RKO (cell line): ENCODE results near the gene GRK1.

Source experiments
- DNase-seq: peaks from one replicate; pipeline ENCODE4 v3.0.0-alpha.2; 2016; ENCODE audit warnings: low spot score

The GRK1 gene

GRCh38 chr13:113758651-113759524 is 91.9 kb downstream of the GRK1 start, which contains the start of gene TMEM255B:
TMEM255B (plus strand) TSS chr13:113759226; CDS start chr13:113759270, 44 bp downstream.
- no peak for DNase-seq

DNA sequence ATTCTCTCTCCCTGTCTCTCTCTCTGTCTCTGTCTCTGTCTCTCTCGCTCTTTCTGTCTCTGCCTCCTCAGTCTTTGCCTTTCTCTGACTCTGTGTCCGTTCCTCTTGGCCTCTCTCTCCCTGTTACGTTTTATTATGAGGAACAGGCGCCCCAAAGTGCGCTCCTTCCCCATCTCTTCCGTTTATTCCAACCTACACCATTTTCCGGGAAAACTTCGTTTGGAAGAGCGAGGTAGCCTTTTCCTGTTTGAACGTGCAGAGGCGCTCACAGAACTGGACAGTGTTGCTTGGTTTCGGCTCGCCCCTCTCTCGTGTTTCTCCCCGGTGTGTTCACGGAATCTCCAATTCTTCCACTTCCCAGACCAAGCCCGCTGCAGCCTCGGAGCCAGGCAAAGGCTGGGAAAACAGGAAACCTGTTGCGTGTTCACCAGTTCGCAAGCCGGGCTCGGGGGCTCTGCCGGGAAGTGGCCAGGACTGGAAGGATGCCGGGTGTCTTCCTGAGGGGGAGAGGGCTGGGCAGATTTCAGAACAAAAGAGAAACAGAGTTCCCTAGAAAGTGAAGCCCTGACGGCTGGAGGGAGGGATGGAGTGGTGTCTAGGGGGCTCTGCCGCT is 92.6 kb downstream of the GRK1 start:
- DNase-seq, result no peak

- DNase-seq, result no peak
Measured at GRCh38 chr13:113761136-113761535, 94.1 kb downstream of the GRK1 start.

DNA sequence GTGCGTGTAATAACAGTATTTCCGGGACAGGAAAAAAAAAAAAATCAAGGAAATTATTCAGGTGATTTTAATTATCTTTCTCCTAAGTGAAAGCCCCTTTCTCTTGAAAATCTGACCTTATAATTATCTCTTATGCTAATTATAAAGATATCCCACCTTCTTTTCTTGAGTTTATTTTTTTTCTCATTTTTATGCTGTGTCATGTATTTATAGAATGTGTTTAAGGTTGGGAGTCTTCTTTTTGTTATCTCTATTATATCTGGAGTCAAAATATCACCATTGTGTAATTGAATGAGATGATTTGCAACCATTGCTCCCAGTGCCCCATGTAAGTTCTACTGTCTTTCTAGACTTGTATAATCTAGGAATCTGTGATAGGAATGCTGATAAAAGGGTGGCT is 95.1 kb downstream of the GRK1 start:
- no peak for DNase-seq

GRCh38 chr13:113762538-113762937 is 95.5 kb downstream of the GRK1 start:
- DNase-seq, result no peak

GRCh38 chr13:113763254-113763653 is 96.2 kb downstream of the GRK1 start:
- no peak for DNase-seq

- DNase-seq, result no peak
Measured at GRCh38 chr13:113763961-113764792, 97.2 kb downstream of the GRK1 start.

DNA sequence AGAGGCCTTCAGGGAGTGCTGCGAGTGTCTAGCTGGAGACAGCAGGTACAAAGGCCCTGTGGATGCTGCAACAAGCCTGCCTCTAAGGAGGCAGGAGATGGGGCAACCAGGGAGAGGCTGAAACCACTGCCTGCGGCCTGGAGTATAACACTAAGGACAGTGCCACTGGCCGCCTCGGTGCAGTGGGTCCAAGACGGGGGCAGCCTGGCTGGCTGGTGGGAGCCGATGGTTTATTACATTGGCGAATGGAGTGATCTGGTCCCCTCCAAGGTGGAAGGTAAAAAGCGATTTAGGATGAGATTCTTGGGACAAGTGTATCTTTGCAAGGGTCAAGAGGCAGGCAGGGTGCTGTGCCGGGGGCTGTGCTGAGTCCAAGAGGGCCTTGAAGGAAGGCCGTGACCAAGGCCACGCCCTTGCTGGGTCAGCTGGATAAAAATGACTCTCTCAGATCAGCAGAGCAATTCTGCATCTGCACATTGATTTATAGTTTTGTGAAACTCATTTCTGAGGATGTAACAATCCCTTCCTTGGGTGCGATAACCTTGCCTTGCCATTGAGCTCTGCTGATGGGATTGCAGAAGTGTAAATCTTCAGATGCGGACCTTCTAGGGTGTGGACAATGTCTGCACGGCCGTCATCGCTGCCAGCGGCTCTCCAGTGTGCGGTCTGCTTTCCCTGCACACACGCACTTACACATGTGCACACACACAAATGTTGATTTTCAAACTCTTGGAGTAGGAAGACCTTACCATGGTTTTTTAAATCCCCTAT is 98.0 kb downstream of the GRK1 start:
- no peak for DNase-seq

GRCh38 chr13:113765564-113765910 is 98.5 kb downstream of the GRK1 start:
- DNase-seq, result no peak

GRCh38 chr13:113766035-113766800 is 99.2 kb downstream of the GRK1 start:
- DNase-seq, result no peak

DNA sequence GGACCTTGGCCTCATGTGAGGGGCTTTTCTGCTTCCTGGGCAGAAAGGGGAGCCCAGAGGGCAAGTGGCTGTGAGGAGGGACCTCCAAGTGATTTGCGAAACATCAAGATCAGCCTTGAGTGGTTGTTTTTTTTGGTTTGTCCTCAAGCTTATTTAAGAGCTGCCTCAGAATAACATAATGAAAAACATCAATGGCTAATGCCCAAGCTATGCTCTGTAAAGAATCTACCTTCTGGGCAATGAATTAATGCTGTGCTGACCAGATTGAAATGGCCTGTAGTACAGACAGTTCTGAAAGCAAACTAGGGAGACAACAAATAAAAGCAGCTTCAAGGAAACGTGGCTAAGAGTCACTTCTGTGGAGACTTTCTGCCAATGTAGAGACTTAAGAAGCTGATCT is 100.3 kb downstream of the GRK1 start:
- no peak for DNase-seq

DNA sequence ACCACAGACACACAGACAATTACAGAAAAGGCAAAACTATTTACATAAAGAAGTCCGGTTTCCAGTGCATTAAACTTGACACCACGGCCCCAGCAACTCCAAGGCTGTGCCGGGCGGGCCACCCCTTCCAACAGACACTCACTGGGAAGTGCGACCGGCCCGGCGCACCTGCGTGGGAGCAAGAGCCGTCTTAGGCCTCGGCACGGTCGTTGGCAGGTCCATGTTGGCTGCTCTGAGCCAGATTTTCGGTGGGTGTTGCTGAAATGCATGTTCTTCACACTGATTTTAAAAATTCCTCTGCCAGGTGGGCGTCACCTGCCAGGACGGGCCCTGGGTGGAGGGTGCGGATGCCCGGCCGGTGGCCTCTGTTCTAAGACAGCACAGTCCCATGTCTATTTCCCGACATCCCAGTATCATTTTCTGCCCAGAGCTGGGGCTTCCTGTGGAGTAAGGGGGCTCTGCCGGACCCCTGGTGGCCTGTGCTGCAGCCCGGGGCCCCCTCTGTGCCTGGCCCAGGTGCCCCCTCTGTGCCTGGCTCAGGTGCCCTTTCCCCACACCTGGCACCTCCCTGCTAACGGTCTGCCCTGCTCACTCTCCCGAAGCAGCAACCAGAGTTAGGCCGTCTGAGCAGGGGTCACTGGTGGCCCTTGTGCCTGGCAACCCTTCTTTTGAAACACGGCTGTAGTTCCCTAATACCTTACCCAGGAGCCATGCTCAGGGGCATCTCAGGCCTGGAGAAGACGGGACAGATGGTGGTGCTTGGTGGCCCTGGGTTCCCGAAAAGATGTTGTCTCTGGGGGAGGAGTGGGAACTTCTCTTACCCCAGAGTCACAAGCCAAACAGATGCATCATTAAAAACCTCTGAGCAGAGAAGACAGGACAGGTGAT is 101.2 kb downstream of the GRK1 start:
- DNase-seq, result no peak

DNA sequence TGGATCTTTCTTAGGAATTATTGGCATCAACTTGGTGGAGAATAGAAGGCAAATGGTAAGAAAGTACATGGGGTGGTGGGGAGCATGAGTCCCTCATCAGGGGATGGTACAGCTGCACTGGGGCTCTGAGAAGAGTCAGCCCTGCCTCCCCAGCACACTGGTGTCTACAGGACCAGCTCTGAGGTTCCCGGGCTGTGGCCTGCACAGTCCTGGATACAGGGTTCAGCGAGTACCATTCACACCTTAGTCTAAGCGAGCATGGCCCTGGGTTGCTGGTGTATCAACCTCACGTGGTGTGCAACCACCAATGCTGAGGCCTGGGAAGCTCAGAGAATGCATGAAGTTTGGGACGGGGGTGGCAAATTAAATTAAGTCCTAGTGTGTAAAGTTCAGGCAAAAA is 102.1 kb downstream of the GRK1 start:
- no peak for DNase-seq

GRCh38 chr13:113769881-113770280 is 102.9 kb downstream of the GRK1 start:
- no peak for DNase-seq

DNA sequence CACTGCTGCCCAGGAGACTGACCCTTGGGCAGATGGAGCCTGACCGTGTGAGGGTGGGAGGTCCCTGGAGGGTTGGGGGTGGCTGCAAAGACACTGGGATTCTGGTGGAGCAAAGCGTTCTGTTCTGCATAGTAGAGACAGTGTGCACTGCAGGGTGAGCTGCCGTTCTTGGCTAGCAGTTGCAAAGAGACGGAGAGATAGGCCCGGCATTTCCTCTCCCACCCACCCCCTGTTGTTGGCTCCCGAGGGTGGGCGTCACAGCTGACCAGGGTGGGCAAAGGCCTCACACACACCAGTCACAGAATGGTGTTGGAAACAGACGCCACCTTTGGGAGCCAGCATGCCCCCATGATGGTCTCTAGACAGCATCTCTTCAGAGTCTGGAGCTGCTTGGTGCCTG is 103.4 kb downstream of the GRK1 start:
- no peak for DNase-seq

DNA sequence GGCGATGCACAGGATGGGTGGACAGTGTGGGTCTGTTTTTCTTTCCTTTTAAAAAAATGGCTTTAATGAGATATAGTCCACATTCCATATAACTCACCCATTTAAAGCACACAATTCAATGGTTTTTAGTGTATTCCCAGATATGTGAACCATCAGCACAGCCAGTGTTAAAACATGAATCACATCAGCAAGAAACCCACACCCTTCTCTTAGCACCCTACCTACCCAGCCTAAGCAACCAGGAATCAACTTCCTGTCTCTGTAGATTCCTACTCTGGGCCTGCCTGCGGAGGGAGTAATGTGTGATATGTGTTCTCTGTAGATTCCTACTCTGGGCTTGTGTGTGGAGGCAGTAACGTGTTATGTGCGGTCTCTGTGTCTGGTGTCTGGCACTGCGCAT is 103.9 kb downstream of the GRK1 start:
- DNase-seq, result no peak

GRCh38 chr13:113771709-113772331 is 104.8 kb downstream of the GRK1 start:
- peak; percentile 4 for DNase-seq

- DNase-seq, result peak; percentile 27
Measured at GRCh38 chr13:113774177-113775107, 107.4 kb downstream of the GRK1 start.
